Measurements from ENCODE around the gene COX19.

COX19 gene

GRCh38 chr7:990933-991728 lies 15.8 kb upstream of the COX19 start:
- no peak for TF ChIP-seq CTCF (IDR thresholded peaks at IDR 0.05)

GRCh38 chr7:990352-990932 lies 15.1 kb upstream of the COX19 start:
- TF ChIP-seq CTCF (IDR thresholded peaks at IDR 0.05), result no peak

- no peak for TF ChIP-seq CTCF (IDR thresholded peaks at IDR 0.05)
Measured at GRCh38 chr7:988963-989529, 13.7 kb upstream of the COX19 start.

- TF ChIP-seq CTCF (IDR thresholded peaks at IDR 0.05), result no peak
Measured at GRCh38 chr7:988426-988911, 13.1 kb upstream of the COX19 start.

- TF ChIP-seq CTCF (IDR thresholded peaks at IDR 0.05), result no peak
Measured at GRCh38 chr7:987909-988308, 12.6 kb upstream of the COX19 start.

GRCh38 chr7:986766-987751 lies 11.7 kb upstream of the COX19 start:
- TF ChIP-seq CTCF (IDR thresholded peaks at IDR 0.05), result no peak

All from LNCAP (cell line).